ENCODE data around the gene DDX49. TPM values are rescaled to one million over a fixed set of nuclear protein-coding genes. Genes with fewer than 3 reads are reported as not detected.

The DDX49 gene
- total and polyA plus RNA-seq, 2 experiments from 2014 or later = 48.5 to 57.6 TPM

GRCh38 chr19:18881491-18881890 lies 38.0 kb upstream of the DDX49 start:
- no peak for TF ChIP-seq CTCF (IDR thresholded peaks at IDR 0.05; ENCODE audit: low read depth, low read length)
- Histone ChIP-seq H3K9me3 (ENCODE audit: low read depth) (no peaks in the 10 kb centered on the region), H3K36me3 (peaks cover 32% of the 10 kb centered on the region), H3K27ac (no peak overlapping the region), H3K4me1 (ENCODE audit: low read depth) (no peaks in the 10 kb centered on the region), H3K27me3 (no peaks in the 10 kb centered on the region), H3K4me3 (no peak overlapping the region)
- no peak for DNase-seq (ENCODE audit: low read depth in 1 of 2, low spot score in 1 of 2)

- H3K27me3 ChIP-seq = no peaks in the 10 kb centered on the region
- H3K4me3 ChIP-seq = no peak overlapping the region
- H3K9me3 ChIP-seq (ENCODE audit: low read depth) = no peaks in the 10 kb centered on the region
- no peak for DNase-seq (ENCODE audit: low read depth in 1 of 2, low spot score in 1 of 2)
- no peak overlapping the region for H3K27ac ChIP-seq
- peaks cover 23% of the 10 kb centered on the region for H3K36me3 ChIP-seq
- no peaks in the 10 kb centered on the region for H3K4me1 ChIP-seq (ENCODE audit: low read depth)
- no peak for TF ChIP-seq CTCF (IDR thresholded peaks at IDR 0.05; ENCODE audit: low read depth, low read length)
Observed at GRCh38 chr19:18883526-18884304, 35.8 kb upstream of the DDX49 start.

DNA sequence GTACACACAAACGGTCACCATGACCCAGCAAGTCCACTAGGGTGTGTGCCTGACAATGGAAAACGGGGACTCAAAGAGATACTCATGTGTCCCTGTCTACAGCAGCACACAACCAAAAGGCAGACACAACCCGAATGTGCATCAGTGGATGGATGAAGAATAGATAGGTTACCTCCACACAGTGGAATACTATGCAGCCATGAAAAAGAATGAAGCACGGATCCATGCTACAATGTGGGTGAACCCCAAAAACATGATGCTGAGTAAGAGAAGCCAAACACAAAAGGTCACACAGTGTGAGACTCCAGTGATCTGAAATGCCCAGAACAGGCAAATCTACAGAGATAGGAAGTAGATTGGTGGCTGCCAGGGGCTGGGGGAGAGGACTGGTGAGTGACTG lies 32.5 kb upstream of the DDX49 start:
- H3K4me3 ChIP-seq = no peak overlapping the region
- peaks cover 15% of the 10 kb centered on the region for H3K36me3 ChIP-seq
- TF ChIP-seq CTCF (IDR thresholded peaks at IDR 0.05; ENCODE audit: low read depth, low read length) = no peak
- no peak for DNase-seq (ENCODE audit: low read depth in 1 of 2, low spot score in 1 of 2)
- H3K27me3 ChIP-seq = no peaks in the 10 kb centered on the region
- H3K27ac ChIP-seq = no peak overlapping the region
- no peaks in the 10 kb centered on the region for H3K9me3 ChIP-seq (ENCODE audit: low read depth)
- H3K4me1 ChIP-seq (ENCODE audit: low read depth) = no peaks in the 10 kb centered on the region

DNA sequence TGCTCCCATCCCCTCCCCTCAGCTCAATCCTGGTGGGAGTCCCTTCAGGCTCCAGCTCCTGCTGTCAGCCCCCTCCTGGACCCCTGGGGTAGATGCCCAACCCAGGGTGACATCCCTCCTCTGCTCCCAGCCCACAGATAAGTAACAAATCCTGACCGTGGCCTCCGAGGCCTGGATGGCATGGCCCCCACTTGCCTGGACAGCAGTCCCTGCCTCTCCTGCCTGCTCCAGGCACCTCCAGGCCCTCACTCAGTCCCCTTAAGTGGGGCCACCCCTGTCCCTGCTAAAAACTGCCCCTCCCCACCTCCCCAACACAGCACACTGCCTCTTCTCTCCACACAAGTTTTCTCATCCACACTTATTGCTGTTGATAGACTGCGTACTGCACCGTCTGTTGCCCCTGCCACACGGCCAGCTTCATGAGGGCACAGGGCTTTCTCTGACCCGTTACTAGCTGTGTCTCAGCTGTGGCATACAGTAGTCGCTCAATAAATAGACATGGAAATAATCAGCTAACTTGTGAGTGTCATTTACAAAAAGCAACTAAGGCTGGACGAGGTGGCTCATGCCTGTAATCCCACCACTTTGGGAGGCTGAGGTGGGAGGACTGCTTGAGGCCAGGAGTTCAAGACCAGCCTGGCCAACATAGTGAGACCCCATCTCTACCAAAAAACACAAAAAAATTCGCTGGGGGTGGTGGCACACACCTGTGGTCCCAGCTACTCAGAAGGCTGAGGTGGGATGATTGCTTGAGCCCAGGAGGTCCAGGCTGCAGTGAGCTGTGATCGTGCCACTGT lies 29.4 kb upstream of the DDX49 start:
- Histone ChIP-seq H3K9me3 (ENCODE audit: low read depth) (no peaks in the 10 kb centered on the region), H3K27me3 (no peaks in the 10 kb centered on the region), H3K4me1 (ENCODE audit: low read depth) (no peaks in the 10 kb centered on the region), H3K36me3 (no peaks in the 10 kb centered on the region), H3K27ac (no peak overlapping the region), H3K4me3 (no peak overlapping the region)
- DNase-seq (ENCODE audit: low read depth in 1 of 2, low spot score in 1 of 2) = no peak
- no peak for TF ChIP-seq CTCF (IDR thresholded peaks at IDR 0.05; ENCODE audit: low read depth, low read length)

- DNase-seq (ENCODE audit: low read depth in 1 of 2, low spot score in 1 of 2) = no peak
- TF ChIP-seq CTCF (IDR thresholded peaks at IDR 0.05; ENCODE audit: low read depth, low read length) = no peak
- H3K27ac ChIP-seq = no peak overlapping the region
- H3K9me3 ChIP-seq (ENCODE audit: low read depth) = no peaks in the 10 kb centered on the region
- H3K4me1 ChIP-seq (ENCODE audit: low read depth) = no peaks in the 10 kb centered on the region
- no peak overlapping the region for H3K4me3 ChIP-seq
- H3K27me3 ChIP-seq = no peaks in the 10 kb centered on the region
- H3K36me3 ChIP-seq = no peaks in the 10 kb centered on the region
Observed at GRCh38 chr19:18893587-18894253, 25.8 kb upstream of the DDX49 start.
